ENCODE results near the gene DPM1. TPM values are rescaled to one million over a fixed set of nuclear protein-coding genes. Genes with fewer than 3 reads are reported as not detected.

Gene DPM1
- polyA plus RNA-seq, 1 donor from 2014 or later = 137 TPM

GRCh38 chr20:50904067-50904570 lies 54.2 kb downstream of the DPM1 start:
- H4K20me1 ChIP-seq (ENCODE audit: insufficient read depth) = peaks cover 47% of the 10 kb centered on the region

More at GRCh38 chr20:50904067-50904570, 54.2 kb downstream of the DPM1 start:
- H3K79me2 ChIP-seq (replicated peaks; ENCODE audit: insufficient read depth, low read length) = peaks cover 94% of the 10 kb centered on the region
- no peaks in the 10 kb centered on the region for H3K9me3 ChIP-seq (ENCODE audit: low read length)
- no peak overlapping the region for H3K4me2 ChIP-seq (ENCODE audit: low read length)
- H3K4me3 ChIP-seq (ENCODE audit: low read length) = no peak overlapping the region
- H3K27ac ChIP-seq (ENCODE audit: low read length) = no peak overlapping the region
- H2AFZ ChIP-seq (ENCODE audit: low read depth, low read length) = no peak overlapping the region
- H3F3A ChIP-seq (ENCODE audit: insufficient read depth, low read length, poor library complexity, severe bottlenecking) = no peaks in the 10 kb centered on the region
- TF ChIP-seq RAD21 (conservative IDR thresholded peaks at IDR 0.05) (no peak), REST (IDR thresholded peaks at IDR 0.05; ENCODE audit: borderline replicate concordance) (no peak), EZH2 (IDR thresholded peaks at IDR 0.05; ENCODE audit: borderline replicate concordance, insufficient read depth, low read length, poor library complexity, severe bottlenecking) (no peak), TAF1 (IDR thresholded peaks at IDR 0.05; ENCODE audit: low read depth) (no peak), EP300 (conservative IDR thresholded peaks at IDR 0.05; ENCODE audit: poor library complexity, severe bottlenecking) (no peak), POLR2AphosphoS5 (IDR thresholded peaks at IDR 0.05) (no peak), MXI1 (conservative IDR thresholded peaks at IDR 0.05; ENCODE audit: poor library complexity, severe bottlenecking) (no peak), SMC3 (conservative IDR thresholded peaks at IDR 0.05; ENCODE audit: poor library complexity) (no peak), CTCF (IDR thresholded peaks at IDR 0.05; ENCODE audit: poor library complexity, severe bottlenecking) (no peak)
- H3K9ac ChIP-seq (ENCODE audit: low read length) = no peak overlapping the region
- no peaks in the 10 kb centered on the region for H3K27me3 ChIP-seq (ENCODE audit: insufficient read depth, low read depth, low read length)
- peaks cover 14% of the 10 kb centered on the region for H3K36me3 ChIP-seq (ENCODE audit: insufficient read depth, low read length)
- no peaks in the 10 kb centered on the region for H3K9me2 ChIP-seq (ENCODE audit: insufficient read depth, low read length)
